GM15510 (cell line): Measurements from ENCODE around the gene NAA16.

ENCODE experiments used
- POLR2A ChIP-seq: IDR thresholded peaks from 3 replicates; pipeline ENCODE4 v1.6.1; 2011; ENCODE audit warnings: borderline replicate concordance; ENCODE audit not compliant: insufficient read length; ENCODE audit errors: extremely low read depth

Gene NAA16

GRCh38 chr13:41408121-41408520 lies 97.1 kb downstream of the NAA16 start:
- no peak for TF ChIP-seq POLR2A

GRCh38 chr13:41408746-41409145 lies 97.7 kb downstream of the NAA16 start:
- TF ChIP-seq POLR2A = no peak

DNA sequence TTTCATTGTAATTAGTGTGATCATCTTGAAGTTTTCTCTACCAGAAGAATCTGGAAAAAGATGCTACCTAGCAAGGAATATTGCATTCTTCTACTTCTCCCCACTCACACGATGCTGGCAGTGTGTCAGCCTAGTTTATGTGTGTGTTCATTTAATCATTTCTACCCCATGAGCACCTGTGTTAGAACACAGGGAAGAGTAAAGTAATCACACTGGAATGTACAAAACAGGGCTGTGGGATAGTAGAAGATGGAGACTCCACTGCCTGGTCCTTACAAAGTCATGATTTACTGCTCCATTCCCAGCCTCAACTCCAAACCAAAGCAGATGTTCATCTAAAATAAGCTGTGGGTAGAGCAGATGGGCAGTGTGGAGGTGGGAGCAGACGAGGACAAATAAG lies 98.5 kb downstream of the NAA16 start:
- TF ChIP-seq POLR2A = no peak

DNA sequence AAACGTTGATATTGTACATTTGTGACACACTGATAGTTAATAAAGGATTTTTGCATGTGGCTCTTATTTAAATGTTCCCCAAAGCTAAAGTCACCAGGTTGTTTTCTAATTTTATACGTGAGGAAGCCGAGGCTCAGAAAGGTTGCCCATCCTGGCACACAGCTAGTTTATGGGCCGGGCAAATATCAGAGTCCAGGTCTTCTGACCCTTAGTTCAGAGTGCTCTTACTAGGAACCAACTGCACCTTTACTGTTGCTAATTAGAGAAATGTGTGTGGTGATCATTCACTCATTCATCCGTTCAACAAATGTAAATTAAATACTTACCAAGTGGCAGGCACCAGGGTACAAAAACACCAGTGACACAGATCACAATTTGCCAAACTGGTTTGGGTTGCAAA lies 100.0 kb downstream of the NAA16 start:
- no peak for TF ChIP-seq POLR2A

- no peak for TF ChIP-seq POLR2A
Measured at GRCh38 chr13:41411522-41411921, 100.5 kb downstream of the NAA16 start.

GRCh38 chr13:41413872-41414271 lies 102.8 kb downstream of the NAA16 start:
- TF ChIP-seq POLR2A = no peak

DNA sequence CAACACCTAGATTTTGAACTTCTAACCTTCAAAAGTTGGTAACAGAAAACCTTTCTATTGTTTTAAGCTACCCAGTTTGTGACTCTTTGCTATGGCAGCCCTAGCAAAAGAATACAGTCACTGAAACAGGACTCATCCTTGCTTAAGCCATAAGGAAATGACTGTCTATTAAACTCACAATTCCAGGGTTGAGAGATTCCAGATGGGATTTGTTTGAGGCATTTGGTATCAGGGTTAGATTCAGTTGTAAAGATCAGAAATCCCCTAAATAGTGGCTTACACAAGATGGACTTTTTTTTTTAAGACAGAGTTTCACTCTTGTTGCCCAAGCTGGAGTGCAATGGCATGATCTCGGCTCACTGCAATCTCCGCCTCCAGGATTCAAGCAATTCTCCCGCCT lies 105.2 kb downstream of the NAA16 start:
- TF ChIP-seq POLR2A = no peak

DNA sequence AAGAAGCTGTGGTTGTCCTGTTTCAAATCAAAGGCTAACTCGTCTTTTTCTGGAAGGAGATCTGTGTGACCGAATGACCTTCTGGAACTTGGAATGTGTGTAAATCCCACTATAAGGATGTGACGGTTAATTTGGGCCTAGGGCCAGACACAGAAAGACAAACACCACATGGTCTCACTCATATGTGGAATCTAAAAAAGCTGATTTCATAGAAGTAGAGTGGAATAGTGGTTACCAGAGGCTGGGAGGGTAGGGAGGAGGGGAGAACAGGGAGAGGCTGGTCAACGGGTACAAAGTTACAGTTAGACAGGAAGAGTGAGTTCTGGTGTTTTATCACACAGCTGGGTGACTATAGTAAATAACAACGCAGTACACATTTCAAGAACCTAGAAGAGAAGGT lies 107.0 kb downstream of the NAA16 start:
- no peak for TF ChIP-seq POLR2A

- TF ChIP-seq POLR2A = no peak
Measured at GRCh38 chr13:41418731-41419130, 107.7 kb downstream of the NAA16 start.

DNA sequence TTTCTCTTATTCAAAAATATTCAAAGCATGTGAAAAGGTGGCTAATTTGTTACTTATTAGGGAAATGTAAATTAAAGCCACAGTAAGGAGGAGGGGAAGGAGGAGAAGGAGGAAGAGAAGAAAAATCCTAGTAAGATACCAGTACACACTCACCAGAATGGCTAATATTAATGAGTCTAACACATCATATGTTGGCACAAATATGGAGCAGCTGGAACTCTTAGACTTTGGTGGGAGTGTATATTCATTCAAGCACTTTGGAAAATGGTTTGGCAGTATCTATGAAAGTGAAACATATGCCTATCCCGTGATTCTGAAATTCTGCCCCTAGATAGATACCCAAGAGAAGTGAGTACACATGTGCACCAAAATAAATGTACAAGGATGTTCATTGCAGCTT lies 108.1 kb downstream of the NAA16 start:
- no peak for TF ChIP-seq POLR2A

GRCh38 chr13:41420146-41420545 lies 109.1 kb downstream of the NAA16 start:
- TF ChIP-seq POLR2A = no peak

- no peak for TF ChIP-seq POLR2A
Measured at GRCh38 chr13:41426047-41426446, 115.0 kb downstream of the NAA16 start.
